ENCODE measurements around the gene ANAPC13. TPM values are rescaled to one million over a fixed set of nuclear protein-coding genes. Genes with fewer than 3 reads are reported as not detected.

ANAPC13 gene
- total RNA-seq, 1 donor from 2014 or later = 45.3 TPM

DNA sequence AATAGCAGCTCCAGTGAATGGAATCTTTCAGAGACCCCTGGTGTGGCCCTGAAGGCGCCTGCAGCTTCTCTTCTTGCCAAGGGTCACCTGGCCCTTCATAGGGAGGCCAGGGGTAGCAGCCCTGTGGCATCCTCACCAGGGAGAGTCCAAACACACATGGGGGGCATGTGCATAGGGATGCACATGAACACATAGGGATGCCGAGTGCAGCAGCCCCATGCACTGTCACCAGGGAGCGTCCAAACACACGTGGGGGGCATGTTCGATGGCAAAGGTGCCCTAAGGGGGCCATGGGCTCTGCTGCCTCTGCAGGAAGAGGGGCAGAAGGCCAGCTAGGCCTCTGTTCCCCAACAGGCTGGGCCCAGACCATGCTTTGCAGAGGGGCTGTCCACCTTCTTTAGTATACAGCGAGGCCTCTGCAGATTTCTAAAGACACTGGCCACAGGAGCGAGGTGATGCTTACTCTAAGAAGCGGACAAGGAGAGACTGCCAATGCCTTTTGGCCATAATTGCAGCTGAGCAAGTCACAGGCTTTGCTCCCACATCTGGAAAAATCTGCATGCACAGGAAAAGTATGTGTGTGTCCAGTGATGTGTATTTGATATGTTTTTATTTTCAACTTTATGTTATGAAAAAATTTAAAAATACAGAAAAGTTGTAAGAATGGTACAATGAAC, 21.0 kb downstream of the ANAPC13 start:
- DNase-seq (ENCODE audit: low read depth) (no peak), FAIRE-seq (no peak)
- no peak overlapping the region for H3K4me3 ChIP-seq (ENCODE audit: low read depth, low read length)
- H3K27me3 ChIP-seq (ENCODE audit: control insufficient read depth, insufficient read depth, low read length) = no peaks in the 10 kb centered on the region
- no peaks in the 10 kb centered on the region for H3K36me3 ChIP-seq (ENCODE audit: control insufficient read depth, insufficient read depth, low read length)
- TF ChIP-seq, protein P1, sequence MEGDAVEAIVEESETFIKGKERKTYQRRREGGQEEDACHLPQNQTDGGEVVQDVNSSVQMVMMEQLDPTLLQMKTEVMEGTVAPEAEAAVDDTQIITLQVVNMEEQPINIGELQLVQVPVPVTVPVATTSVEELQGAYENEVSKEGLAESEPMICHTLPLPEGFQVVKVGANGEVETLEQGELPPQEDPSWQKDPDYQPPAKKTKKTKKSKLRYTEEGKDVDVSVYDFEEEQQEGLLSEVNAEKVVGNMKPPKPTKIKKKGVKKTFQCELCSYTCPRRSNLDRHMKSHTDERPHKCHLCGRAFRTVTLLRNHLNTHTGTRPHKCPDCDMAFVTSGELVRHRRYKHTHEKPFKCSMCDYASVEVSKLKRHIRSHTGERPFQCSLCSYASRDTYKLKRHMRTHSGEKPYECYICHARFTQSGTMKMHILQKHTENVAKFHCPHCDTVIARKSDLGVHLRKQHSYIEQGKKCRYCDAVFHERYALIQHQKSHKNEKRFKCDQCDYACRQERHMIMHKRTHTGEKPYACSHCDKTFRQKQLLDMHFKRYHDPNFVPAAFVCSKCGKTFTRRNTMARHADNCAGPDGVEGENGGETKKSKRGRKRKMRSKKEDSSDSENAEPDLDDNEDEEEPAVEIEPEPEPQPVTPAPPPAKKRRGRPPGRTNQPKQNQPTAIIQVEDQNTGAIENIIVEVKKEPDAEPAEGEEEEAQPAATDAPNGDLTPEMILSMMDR (IDR thresholded peaks at IDR 0.05; ENCODE audit: insufficient read depth, low read length, severe bottlenecking) = no peak

DNA sequence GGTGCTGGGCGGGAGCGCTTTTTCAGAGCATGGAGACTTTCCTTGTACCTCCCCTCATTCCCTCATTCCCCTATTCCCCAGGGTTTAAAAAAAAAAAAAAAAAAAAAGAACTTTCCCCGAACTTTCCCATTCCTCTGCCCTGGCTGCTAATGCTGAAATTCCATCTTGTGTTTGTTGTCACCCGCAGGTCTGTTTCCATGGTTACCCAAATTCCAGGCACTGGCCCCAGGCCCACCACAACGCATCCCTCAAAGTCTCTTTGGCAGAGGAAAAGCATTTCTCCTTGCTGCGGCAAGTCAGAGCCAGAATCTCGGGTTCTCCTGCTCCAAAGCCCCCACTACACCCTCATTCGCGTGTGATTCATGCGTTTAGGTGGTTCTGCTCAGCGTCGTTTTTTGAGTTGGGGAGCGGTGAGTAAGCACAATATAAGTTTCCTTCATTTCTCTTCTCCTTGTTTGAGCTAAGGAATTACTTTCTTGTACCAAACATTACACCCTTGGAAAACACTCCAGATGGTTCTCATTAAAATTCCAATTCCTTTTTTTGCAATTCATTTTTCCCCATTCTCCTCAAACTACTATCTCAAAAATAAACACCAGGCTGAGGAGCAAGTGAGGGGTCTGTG, 21.6 kb downstream of the ANAPC13 start:
- no peaks in the 10 kb centered on the region for H3K36me3 ChIP-seq (ENCODE audit: control insufficient read depth, insufficient read depth, low read length)
- no peaks in the 10 kb centered on the region for H3K27me3 ChIP-seq (ENCODE audit: control insufficient read depth, insufficient read depth, low read length)
- no peak overlapping the region for H3K4me3 ChIP-seq (ENCODE audit: low read depth, low read length)
- FAIRE-seq (no peak), DNase-seq (ENCODE audit: low read depth) (no peak)
- TF ChIP-seq, protein P1 (IDR thresholded peaks at IDR 0.05; ENCODE audit: insufficient read depth, low read length, severe bottlenecking) = no peak

- no peak for DNase-seq (ENCODE audit: low read depth)
- TF ChIP-seq, protein P1 (IDR thresholded peaks at IDR 0.05; ENCODE audit: insufficient read depth, low read length, severe bottlenecking) = no peak
- no peaks in the 10 kb centered on the region for H3K27me3 ChIP-seq (ENCODE audit: control insufficient read depth, insufficient read depth, low read length)
- no peaks in the 10 kb centered on the region for H3K36me3 ChIP-seq (ENCODE audit: control insufficient read depth, insufficient read depth, low read length)
- FAIRE-seq = no peak
- H3K4me3 ChIP-seq (ENCODE audit: low read depth, low read length) = no peak overlapping the region
Observed at GRCh38 chr3:134463676-134464063, 22.1 kb downstream of the ANAPC13 start.

DNA sequence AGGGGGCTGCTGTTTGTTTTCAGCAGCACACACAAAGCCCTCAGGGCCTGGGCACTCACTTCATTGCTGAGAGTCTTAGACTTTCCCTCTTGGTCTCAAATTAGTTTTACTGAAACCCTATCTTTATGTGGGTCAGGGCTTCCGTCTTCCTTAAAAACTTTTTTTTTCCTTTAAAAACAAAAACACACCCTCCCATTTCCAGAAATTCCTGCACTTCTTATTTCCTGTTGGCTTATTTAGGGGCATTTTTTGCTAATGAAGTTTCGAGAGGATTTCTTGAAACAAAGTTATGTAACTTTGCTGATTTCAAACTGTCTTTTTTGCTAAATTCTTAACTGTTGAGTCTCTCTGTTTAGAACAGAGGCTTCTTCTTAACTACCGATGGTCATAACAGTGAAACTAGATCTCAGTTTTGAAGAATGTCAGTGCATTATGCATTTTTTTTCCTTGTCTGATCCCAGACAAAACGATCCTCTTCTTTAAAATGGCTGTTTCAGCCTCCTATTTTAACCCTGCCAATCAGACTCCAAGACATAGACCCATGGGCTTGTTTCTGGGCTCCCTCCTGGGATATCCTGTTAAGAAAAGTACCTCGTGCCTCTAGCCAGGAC, 23.3 kb downstream of the ANAPC13 start:
- peak; percentile 16 for DNase-seq (ENCODE audit: low read depth)
- TF ChIP-seq, protein P1 (IDR thresholded peaks at IDR 0.05; ENCODE audit: insufficient read depth, low read length, severe bottlenecking) = no peak
- Histone ChIP-seq H3K36me3 (ENCODE audit: control insufficient read depth, insufficient read depth, low read length) (no peaks in the 10 kb centered on the region), H3K4me3 (ENCODE audit: low read depth, low read length) (no peak overlapping the region), H3K27me3 (ENCODE audit: control insufficient read depth, insufficient read depth, low read length) (no peaks in the 10 kb centered on the region)
- no peak for FAIRE-seq

GRCh38 chr3:134460965-134461364, 24.8 kb downstream of the ANAPC13 start:
- DNase-seq (ENCODE audit: low read depth) = peak; percentile 59
- Histone ChIP-seq H3K36me3 (ENCODE audit: control insufficient read depth, insufficient read depth, low read length) (no peaks in the 10 kb centered on the region), H3K27me3 (ENCODE audit: control insufficient read depth, insufficient read depth, low read length) (no peaks in the 10 kb centered on the region), H3K4me3 (ENCODE audit: low read depth, low read length) (no peak overlapping the region)
- FAIRE-seq = no peak
- TF ChIP-seq, protein P1 (IDR thresholded peaks at IDR 0.05; ENCODE audit: insufficient read depth, low read length, severe bottlenecking) = no peak

Data from bronchial epithelial cell (primary cell).